Aorta (tissue), 5 donors: ENCODE measurements around the gene SRGAP1. TPM values are rescaled to one million over a fixed set of nuclear protein-coding genes. Genes with fewer than 3 reads are reported as not detected.
"Not testable (repeated sequence)": the region's sequence is repeated elsewhere in the genome, so short reads cannot be mapped to it uniquely, and the experiment has no call there.

ENCODE experiments used
- ATAC-seq: fragments of 200-7000 bp; cut with Tn5 transposase; one replicate; pipeline ENCODE4 v1.9.1; 2022; ENCODE audit warnings: moderate library complexity; ENCODE audit not compliant: low FRiP score
- DNase-seq, 2 donors: peaks; one replicate each; pipeline ENCODE4 v3.0.0-alpha.2; 2020
- H3K27ac ChIP-seq, 2 donors: one replicate each; pipeline ENCODE4 v1.5.1; 2013; ENCODE audit warnings: low read length in 2 of 2, mild to moderate bottlenecking in 2 of 2, moderate library complexity in 2 of 2, control low read depth in 1 of 2, inconsistent platforms in 1 of 2, low read depth in 1 of 2
- H3K27me3 ChIP-seq, 2 donors: one replicate each; pipeline ENCODE4 v1.6.1; 2013; ENCODE audit warnings: control low read depth in 1 of 2, low read length in 1 of 2, mild to moderate bottlenecking in 1 of 2, moderate library complexity in 1 of 2; ENCODE audit not compliant: insufficient read depth in 2 of 2, control insufficient read depth in 1 of 2
- H3K36me3 ChIP-seq, 2 donors: one replicate each; pipeline ENCODE4 v1.6.1; 2013; ENCODE audit warnings: control low read depth in 1 of 2, low read length in 1 of 2, mild to moderate bottlenecking in 1 of 2; ENCODE audit not compliant: insufficient read depth in 2 of 2, control insufficient read depth in 1 of 2
- H3K4me1 ChIP-seq, 2 donors: one replicate each; pipeline ENCODE4 v1.6.1; 2013; ENCODE audit warnings: low read length in 2 of 2, control low read depth in 1 of 2, mild to moderate bottlenecking in 1 of 2, moderate library complexity in 1 of 2; ENCODE audit not compliant: insufficient read depth in 2 of 2, control insufficient read depth in 1 of 2
- H3K4me3 ChIP-seq, 2 donors: one replicate each; pipeline ENCODE4 v1.5.1; 2013; ENCODE audit warnings: low read length in 2 of 2, control low read depth in 1 of 2, mild to moderate bottlenecking in 1 of 2
- H3K9me3 ChIP-seq: one replicate; pipeline ENCODE4 v1.6.1; 2013; ENCODE audit warnings: mild to moderate bottlenecking, low read length; ENCODE audit not compliant: control insufficient read depth
- whole genome bisulfite sequencing, 2 donors: extraction: QIAGEN DNeasy Blood & Tissue Kit; methylation state at CpG; one replicate each; pipeline ENCODE4 v1.1.7; 2013; 5-methylcytosine and 5-hydroxymethylcytosine counted together
- intact Hi-C, 2 donors: fragments of 100-400 bp; cut with DNase I; formaldehyde crosslinking; loops; one replicate each; pipeline versions ENCODE4 v1.14.2 to v1.15.0; 2022
- polyA plus RNA-seq, 2 donors: library from polyadenylated mRNA; stranded (reverse); fragments of 200-250 nt; gene quantifications; one replicate each; pipeline ENCODE4 v1.2.3, GENCODE V29; 2013
- total RNA-seq, 2 donors: library from RNA; stranded (reverse); fragmentation: NEBNext Ultra II Directional; extraction: Animal tissue kit (Norgen Biotek cat#: 25700); gene quantifications; one replicate each; pipeline ENCODE4 v1.2.1, GENCODE V29; 2021
- donor health status: healthy with polysubstance abuse.
- donor health status: Bipolar disorder and iron deficiency.
- donor health status: DM: no; HTN: no; CAD: no.
- donor health status: DM: no; HTN: no; CAD: no.
- donor health status: DM: yes; HTN: yes; CAD: no.

The SRGAP1 gene
- total and polyA plus RNA-seq, 4 donors, result 0.88 to 15.5 (median 6.0) TPM

- ATAC-seq (no peak), DNase-seq (no peak)
- Histone ChIP-seq H3K9me3 (no peaks in the 10 kb centered on the region), H3K27me3 (no peaks in the 10 kb centered on the region), H3K4me3 (no peak overlapping the region), H3K4me1 (peaks cover 0 to 2% of the 10 kb centered on the region in 2 donors), H3K36me3 (no peaks in the 10 kb centered on the region), H3K27ac (no peak overlapping the region)
- intact Hi-C loops, result no loop called here
- WGBS, 2 donors, result 71% methylated on average over 2 of the region's 2 CpGs
Observed at GRCh38 chr12:64064240-64064639, 219.7 kb downstream of the SRGAP1 start.

GRCh38 chr12:64064706-64065105 lies 220.2 kb downstream of the SRGAP1 start:
- H3K36me3 ChIP-seq, result no peaks in the 10 kb centered on the region
- ATAC-seq (no peak), DNase-seq (no peak)
- H3K4me1 ChIP-seq, result peaks cover 0 to 2% of the 10 kb centered on the region in 2 donors
- no peaks in the 10 kb centered on the region for H3K27me3 ChIP-seq
- H3K4me3 ChIP-seq, result no peak overlapping the region
- H3K9me3 ChIP-seq, result no peaks in the 10 kb centered on the region
- intact Hi-C loops, result no loop called here
- WGBS, 2 donors, result 94 to 96% methylated on average over 8 of the region's 8 CpGs
- H3K27ac ChIP-seq, result no peak overlapping the region

- Histone ChIP-seq H3K27me3 (no peaks in the 10 kb centered on the region), H3K4me3 (no peak overlapping the region), H3K9me3 (no peaks in the 10 kb centered on the region), H3K4me1 (peaks cover 0 to 2% of the 10 kb centered on the region in 2 donors), H3K36me3 (no peaks in the 10 kb centered on the region), H3K27ac (no peak overlapping the region)
- ATAC-seq (no peak), DNase-seq (no peak)
- intact Hi-C loops, result no loop called here
- WGBS, 2 donors, result 66 to 96% methylated on average over 2 of the region's 2 CpGs
Observed at GRCh38 chr12:64065881-64066451, 221.5 kb downstream of the SRGAP1 start.

- Histone ChIP-seq H3K27ac (no peak overlapping the region), H3K36me3 (no peaks in the 10 kb centered on the region), H3K4me3 (no peak overlapping the region), H3K4me1 (peaks cover 0 to 2% of the 10 kb centered on the region in 2 donors), H3K9me3 (no peaks in the 10 kb centered on the region), H3K27me3 (no peaks in the 10 kb centered on the region)
- 51% methylated on average over 2 of the region's 2 CpGs for WGBS, 2 donors
- intact Hi-C loops, result no loop called here
- ATAC-seq (peak; percentile 26), DNase-seq (no peak)
Observed at GRCh38 chr12:64066776-64067175, 222.3 kb downstream of the SRGAP1 start.

- Histone ChIP-seq H3K27ac (peak overlapping the region in 1 of 2 donors; percentile 14), H3K27me3 (no peaks in the 10 kb centered on the region), H3K4me3 (no peak overlapping the region), H3K9me3 (no peaks in the 10 kb centered on the region), H3K36me3 (no peaks in the 10 kb centered on the region), H3K4me1 (peaks cover 0 to 2% of the 10 kb centered on the region in 2 donors)
- intact Hi-C loops, result no loop called here
- 15 to 17% methylated on average over 2 of the region's 2 CpGs for WGBS, 2 donors
- ATAC-seq (no peak), DNase-seq (no peak)
Observed at GRCh38 chr12:64070454-64070853, 226.0 kb downstream of the SRGAP1 start.

GRCh38 chr12:64072916-64073575 lies 228.5 kb downstream of the SRGAP1 start:
- 93 to 95% methylated on average over 5 of the region's 5 CpGs for WGBS, 2 donors
- ATAC-seq, result no peak
- intact Hi-C loops, result no loop called here

GRCh38 chr12:64076565-64076964 lies 232.1 kb downstream of the SRGAP1 start:
- ATAC-seq, DNase-seq, H3K27ac ChIP-seq, H3K27me3 ChIP-seq, H3K4me3 ChIP-seq, intact Hi-C loops, H3K36me3 ChIP-seq, H3K4me1 ChIP-seq, H3K9me3 ChIP-seq: not testable (repeated sequence)
- WGBS, 2 donors, result 95 to 96% methylated on average over 9 of the region's 9 CpGs

More at GRCh38 chr12:64072916-64073575, 228.5 kb downstream of the SRGAP1 start:
- DNase-seq, result no peak
- Histone ChIP-seq H3K9me3 (no peaks in the 10 kb centered on the region), H3K4me1 (no peaks in the 10 kb centered on the region), H3K27me3 (no peaks in the 10 kb centered on the region), H3K4me3 (no peak overlapping the region), H3K27ac (no peak overlapping the region), H3K36me3 (no peaks in the 10 kb centered on the region)

- no peak for ATAC-seq
- intact Hi-C loops, result no loop called here
- H3K4me3 ChIP-seq, result no peak overlapping the region
Observed at GRCh38 chr12:64077922-64078321, 233.4 kb downstream of the SRGAP1 start.

More at GRCh38 chr12:64077922-64078321, 233.4 kb downstream of the SRGAP1 start:
- DNase-seq, result no peak
- no peaks in the 10 kb centered on the region for H3K36me3 ChIP-seq
- no peak overlapping the region for H3K27ac ChIP-seq
- no peaks in the 10 kb centered on the region for H3K9me3 ChIP-seq
- peaks cover under 1 to 2% of the 10 kb centered on the region in 2 donors for H3K4me1 ChIP-seq
- no peaks in the 10 kb centered on the region for H3K27me3 ChIP-seq
